Measurements from ENCODE around the gene CTNS. TPM values are rescaled to one million over a fixed set of nuclear protein-coding genes. Genes with fewer than 3 reads are reported as not detected.

The CTNS gene
- 9.6 and 32.1 TPM in 2 replicates for total RNA-seq

GRCh38 chr17:3636154-3636907, at the start of gene CTNS, which contains the start of gene SHPK:
CTNS (plus strand) TSS chr17:3636760; CDS start chr17:3640207, 3,447 bp downstream.
SHPK (minus strand) TSS chr17:3636250; CDS start chr17:3636219, 31 bp downstream.

DNA sequence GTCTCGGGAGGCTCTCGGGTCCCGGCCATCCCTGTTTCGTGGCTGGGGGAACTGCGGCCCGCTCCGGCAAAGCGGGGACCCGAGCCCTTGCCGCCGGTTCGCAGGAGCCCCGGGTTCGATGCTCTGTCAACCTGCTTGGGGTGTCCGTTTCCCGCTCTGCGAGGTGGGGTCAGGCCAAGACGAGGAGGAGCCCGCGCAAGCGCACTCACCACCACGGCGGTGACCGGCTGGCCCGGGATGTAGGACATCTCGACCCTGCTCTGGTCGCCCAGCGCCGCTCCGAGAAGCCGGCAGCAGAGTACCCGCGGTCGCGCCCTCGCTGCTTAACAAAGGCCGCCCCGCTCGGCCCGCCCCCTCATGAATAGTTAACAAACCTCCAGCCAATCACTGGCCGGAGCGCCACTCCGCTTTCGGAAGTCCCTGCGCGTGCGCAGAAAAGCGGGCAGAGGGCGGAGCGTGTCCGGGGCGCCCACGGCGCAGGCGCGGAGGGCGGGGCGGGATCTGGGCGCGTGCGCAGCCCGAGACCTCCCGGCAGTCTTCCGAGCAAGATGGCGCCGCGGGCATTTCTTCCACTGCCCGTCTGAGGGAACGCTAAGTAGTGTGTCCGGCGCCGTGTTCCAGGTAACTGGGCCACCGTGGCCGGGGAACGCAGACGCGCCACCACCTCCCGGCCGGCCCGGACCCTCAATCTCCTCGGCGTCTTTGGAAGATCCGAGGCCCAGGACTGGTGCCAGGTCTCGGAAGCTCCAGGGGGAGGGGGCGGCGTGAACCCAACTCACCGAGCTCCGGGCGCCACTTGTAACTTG, 31.9 kb downstream of the CTNS start, which contains the start of the genes EMC6 and TAX1BP3:
TSS of gene EMC6 (plus strand) at position 534 of the 806 bp plus-strand sequence. CDS start 335 bp downstream, outside the sequence.
TSS of gene TAX1BP3 (minus strand) at position 300 of the 806 bp plus-strand sequence. CDS start at position 248, 52 bp downstream.

DNA sequence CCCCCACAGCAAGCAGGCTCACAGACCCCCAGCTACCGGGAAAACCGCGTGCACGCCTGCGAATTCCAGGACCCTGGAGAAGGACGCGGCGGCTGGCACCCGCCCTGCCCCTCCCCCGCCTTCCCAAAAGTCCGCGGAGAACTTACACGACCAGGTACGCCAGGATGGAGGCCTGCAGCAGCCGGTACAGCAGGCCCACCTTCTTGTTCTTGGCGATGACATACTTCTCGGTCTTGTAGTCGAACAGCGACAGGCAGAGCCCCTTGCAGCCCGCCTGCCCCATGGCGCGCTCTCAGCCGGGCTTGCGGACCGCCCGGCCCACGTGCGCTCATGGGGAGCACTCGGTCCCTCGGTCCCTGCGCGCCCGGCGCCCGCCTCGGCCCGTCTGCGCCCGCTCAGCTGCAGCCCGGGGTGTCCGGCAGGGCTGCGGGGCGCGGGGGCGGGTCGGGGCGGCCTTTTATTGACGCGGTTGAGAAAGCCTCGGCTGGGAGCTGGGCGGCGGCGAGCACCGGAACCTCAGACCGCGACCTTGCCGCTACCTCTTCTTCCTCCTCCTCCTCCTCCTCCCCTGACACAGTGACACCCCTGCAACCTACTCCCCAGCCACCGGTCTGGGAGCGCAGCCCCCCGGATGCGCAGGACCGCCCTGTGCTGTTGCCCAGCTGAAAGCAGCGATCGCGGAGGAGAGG, 59.3 kb downstream of the CTNS start, which contains the start of gene P2RX5:
TSS of gene P2RX5 (minus strand) at position 433 of the 689 bp plus-strand sequence. CDS start at position 283, 150 bp downstream.

Other genes starting within 250 kb of the CTNS start
- not detected in 2 replicates for gene OR1E1, start 238.3 kb upstream of the CTNS start, total RNA-seq
- not detected in 2 replicates for gene OR3A3, start 225.4 kb upstream of the CTNS start, total RNA-seq
- gene OR1E2, start 202.9 kb upstream of the CTNS start, total RNA-seq, result not detected in 2 replicates
- 1.5 TPM in 1 of 2 replicates, not detected in the other for gene SPATA22, start 164.9 kb upstream of the CTNS start, total RNA-seq
- gene ASPA, start 160.8 kb upstream of the CTNS start, total RNA-seq, result 0.19 and 0.85 TPM in 2 replicates
- 0.77 and 2.0 TPM in 2 replicates for gene TRPV3, start 78.9 kb upstream of the CTNS start, total RNA-seq
- 0.58 and 1.7 TPM in 2 replicates for gene TRPV1, start 27.3 kb upstream of the CTNS start, total RNA-seq
- 11.7 and 13.0 TPM in 2 replicates for gene SHPK, start 510 bp upstream of the CTNS start, total RNA-seq
- 136 and 214 TPM in 2 replicates for gene TAX1BP3, start 31.8 kb downstream of the CTNS start, total RNA-seq
- 14.7 and 36.8 TPM in 2 replicates for gene EMC6, start 32.1 kb downstream of the CTNS start, total RNA-seq
- 2.7 and 3.4 TPM in 2 replicates for gene P2RX5, start 59.4 kb downstream of the CTNS start, total RNA-seq
- 0.85 and 11.1 TPM in 2 replicates for gene HASPIN, start 87.1 kb downstream of the CTNS start, total RNA-seq
- gene ITGAE, start 164.4 kb downstream of the CTNS start, total RNA-seq, result 13.2 and 19.0 TPM in 2 replicates
- 15.8 and 21.1 TPM in 2 replicates for gene NCBP3, start 209.5 kb downstream of the CTNS start, total RNA-seq